ENCODE measurements around the gene CRHR2.
"Not testable (repeated sequence)": the region's sequence is repeated elsewhere in the genome, so short reads cannot be mapped to it uniquely, and the experiment has no call there.

The CRHR2 gene

DNA sequence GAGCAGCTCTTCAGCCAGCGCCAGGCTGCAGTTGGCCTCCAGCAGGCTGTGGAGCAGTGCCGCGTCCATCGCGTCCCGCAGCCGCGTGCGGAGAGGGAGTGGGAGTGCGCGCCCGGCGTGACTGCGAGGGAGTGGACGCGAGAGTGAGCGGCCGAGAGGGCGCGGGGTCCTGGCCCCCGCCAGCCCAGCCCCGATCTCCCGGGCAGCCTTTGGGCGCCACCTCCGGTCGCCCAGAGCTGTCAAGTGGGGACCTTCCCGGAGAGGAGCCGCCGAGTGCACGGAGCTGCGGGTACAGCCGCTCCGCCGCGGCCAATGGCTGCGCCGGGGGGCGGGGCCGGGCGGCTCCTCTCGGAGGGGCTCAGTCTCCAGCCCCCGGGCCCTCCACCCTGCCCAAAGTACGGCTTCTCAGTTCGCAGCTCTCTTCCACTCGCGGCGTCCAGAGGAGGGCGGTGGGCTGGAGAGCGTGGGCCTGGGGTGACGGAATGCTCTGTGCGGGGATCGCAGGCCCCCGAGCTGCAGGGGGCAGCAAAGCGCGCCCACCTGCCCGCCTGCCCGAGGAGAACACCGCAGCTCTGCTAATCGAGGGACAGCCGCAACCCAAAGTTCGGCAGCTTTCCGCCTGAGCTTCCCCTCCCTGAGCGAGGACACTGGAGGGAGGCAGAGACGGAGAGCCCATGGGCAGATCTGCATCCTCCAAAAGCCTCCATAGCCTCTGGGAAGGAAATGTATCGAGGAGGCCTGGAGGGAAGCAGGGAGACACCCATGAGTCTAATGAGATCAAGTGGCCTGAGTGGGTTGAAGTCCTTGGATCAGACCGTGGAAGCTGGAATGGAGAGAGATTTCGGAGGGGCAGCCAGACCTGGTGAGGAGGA is at the start of gene CRHR2:
Gene CRHR2 (minus strand): TSS at position 245 of the 872 bp plus-strand sequence. CDS start 176 bp downstream, at position 69.
- DNase-seq (ENCODE audit: low spot score): no peak

DNA sequence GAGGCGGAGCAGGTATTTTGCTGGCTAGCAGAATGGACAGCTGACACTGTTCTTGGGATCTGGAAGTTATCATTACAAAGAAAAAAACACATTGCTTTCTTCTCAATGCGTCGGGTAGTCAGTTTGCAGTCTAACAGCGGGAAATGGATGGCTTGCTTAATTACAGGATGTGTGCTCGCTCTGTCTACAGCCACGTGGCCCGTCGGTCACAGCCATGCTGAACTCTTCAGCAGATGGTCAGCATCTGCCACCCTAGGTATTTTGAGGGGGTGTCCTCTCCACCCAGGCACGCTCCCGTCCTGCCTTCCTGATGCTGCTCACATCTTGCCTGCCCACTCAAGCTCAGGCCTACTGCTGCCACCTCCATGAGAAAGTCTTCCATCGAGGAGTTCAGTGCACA is 49.3 kb upstream of the CRHR2 start:
- no peak for DNase-seq (ENCODE audit: low spot score)

DNA sequence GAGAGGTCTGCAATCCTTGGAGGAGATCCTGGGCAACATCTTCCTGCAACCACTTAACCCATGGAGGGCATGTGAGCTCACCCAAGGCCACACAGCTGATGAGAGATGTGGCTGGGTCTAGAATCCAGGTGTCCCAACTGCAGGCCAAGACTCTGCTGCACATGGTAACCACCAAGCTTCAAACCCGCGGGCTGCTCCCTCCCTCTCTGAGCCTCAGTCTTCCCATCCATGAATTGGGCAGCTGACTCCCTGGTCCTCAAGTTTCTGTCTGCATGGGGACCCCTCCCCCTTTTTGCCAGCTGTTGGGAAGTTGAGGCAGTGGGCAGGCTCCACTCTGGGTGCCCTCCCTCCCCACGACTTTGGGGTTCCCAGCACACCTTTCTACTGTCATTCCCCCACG is 48.7 kb upstream of the CRHR2 start:
- DNase-seq (ENCODE audit: low spot score): no peak

DNA sequence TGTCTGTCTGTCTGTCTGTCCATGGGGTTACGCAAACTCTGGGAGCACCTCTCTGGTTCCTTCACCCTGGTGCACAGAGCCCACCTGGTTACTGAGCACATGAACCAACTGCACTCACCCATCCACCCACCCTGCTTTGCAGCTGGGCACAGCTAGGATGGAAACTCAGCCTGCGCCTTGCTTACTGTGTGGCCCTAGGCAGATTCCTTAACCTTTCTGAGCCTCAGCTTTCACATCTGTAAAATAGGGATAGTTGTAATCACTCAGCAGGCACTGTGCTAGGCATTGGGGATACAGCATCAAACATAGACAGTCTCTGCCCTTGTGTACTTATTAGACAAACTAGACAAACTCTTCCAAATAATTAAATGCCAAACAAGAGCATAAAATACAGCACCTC is 47.8 kb upstream of the CRHR2 start:
- DNase-seq (ENCODE audit: low spot score): no peak

DNA sequence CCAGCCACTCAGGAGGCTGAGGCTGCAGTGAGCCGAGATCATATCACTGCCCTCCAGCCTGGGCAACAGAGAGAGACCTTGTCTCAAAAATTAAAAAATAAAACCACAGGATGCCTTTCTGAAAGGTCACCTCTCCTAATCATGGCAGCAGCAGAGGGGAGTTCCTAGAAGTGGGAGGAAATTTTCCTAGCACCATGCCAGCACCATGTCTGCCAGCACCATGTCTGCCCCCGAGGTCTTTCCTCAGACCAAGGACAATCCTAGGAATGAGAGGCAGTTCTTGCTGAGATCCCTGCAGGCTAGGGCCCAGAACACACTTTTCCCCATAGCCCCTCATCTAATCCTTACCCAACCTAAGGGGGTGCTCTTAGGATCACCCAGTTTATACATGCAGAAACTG is 47.4 kb upstream of the CRHR2 start:
- DNase-seq (ENCODE audit: low spot score): no peak

DNA sequence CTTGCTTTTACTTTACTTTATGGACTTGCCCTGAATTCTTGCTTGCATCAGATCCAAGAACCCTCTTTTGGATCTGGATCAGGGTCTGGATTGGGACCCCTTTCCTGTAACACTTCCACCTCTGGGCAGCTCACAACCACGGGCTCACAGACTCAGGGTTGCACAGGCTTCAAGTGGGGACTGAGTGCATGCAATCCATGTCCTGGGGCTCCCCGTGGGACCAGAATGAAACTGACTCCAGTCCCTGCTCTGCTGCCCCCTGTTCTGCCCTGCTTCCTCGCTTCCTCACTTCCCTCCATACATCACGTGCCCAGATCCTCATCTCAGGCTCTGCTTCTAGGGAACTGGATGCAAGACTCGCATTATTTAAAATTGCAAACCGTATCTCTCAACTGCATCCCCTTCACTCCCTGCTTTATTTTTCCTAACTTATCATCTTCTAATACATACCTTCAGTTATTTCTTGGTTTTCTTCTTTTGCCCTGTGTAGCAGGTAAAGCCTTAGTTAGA is 46.4 kb upstream of the CRHR2 start:
- no peak for DNase-seq (ENCODE audit: low spot score)

DNA sequence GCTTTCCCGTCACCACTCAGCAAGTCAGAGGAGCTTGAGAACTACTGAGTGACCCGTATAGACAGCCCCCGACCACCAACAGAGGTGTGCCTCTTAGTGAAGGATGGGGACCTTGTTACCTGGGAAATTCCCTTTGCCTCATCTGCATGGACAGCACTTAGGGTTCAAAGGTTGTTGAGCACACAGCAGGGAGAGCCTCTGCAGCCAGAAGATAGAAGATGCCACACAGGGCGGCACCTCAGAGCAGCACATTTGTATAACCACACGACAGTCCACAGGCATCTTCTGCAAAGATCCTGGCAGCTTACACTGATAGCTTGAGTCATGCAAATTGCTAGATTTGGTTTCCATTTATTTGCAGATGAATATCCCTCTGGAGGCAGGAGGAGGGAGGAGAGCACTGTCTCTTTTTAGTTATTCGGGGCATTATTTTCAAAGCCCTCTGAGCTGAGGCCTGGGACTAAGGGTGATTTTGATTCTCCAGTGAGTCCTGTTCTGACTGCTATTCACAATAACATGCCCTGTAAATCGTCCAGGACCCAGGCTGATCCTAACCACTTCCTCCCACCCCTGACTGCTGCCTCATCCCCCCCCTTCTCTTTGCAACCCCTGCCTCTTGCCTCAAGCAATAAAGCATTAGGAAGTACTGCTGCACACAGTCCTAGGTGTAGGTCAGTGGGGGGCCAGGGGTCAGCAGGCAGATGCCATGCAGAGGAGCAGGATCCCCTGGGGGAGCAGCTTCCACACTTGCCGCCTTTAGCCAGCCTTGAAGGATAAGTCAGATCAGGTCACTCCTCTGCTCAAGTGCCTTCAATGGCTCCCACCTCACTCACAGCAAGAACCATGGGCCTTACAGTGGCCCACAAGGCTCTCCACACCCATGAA is 45.0 kb upstream of the CRHR2 start:
- no peak for DNase-seq (ENCODE audit: low spot score)

DNA sequence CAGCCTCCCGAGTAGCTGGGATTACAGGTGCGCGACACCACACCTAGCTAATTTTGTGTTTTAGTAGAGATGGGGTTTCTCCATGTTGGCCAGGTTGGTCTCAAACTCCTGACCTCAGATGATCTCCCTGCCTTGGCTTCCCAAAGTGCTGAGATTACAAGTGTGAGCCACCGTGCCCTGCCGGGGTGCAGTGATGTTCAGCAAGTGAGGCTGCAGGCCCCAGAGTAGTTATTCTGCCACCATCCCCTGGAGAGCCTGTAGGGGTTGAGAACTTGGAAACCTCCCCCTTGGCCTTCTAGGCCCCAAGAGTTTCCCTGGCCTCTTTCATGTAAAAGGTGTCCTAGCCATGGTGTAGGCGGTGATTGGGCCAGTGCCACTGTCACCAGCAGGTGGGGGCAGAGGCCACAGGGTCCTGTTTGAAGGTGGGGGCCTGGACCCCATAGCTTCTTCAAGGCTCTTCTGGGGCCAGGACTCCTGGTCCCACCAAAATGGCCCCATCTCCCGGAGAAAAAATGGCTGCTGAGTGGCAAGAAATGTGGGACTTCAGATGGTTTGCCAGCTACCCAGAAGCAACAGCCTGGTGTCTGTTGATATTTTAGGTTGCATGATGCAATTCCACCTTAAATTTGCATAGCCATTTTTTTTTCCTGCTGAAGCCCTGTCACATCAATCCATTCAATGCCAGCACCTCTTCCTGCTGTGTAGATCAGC is 44.2 kb upstream of the CRHR2 start:
- no peak for DNase-seq (ENCODE audit: low spot score)

DNA sequence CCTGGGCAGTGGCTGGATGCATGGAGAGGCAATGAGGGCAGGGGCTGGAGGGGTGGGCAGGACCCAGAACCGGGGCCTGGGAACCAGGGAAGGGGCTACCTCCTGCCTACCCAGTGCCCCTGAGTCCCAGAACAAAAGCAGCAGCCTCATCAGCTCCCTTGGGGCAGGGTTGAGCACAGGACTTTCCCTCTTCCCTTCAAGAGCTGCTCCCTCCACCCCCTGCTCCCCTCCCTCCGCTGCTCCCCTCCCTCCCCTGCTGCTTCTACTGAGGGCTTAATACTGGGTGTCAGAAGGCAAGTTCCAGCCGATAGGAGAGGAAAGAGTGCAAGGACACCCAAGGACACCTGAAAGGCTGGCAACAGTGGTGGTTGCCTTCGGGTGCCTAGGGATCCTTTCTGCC is 41.5 kb upstream of the CRHR2 start:
- DNase-seq (ENCODE audit: low spot score): no peak

DNA sequence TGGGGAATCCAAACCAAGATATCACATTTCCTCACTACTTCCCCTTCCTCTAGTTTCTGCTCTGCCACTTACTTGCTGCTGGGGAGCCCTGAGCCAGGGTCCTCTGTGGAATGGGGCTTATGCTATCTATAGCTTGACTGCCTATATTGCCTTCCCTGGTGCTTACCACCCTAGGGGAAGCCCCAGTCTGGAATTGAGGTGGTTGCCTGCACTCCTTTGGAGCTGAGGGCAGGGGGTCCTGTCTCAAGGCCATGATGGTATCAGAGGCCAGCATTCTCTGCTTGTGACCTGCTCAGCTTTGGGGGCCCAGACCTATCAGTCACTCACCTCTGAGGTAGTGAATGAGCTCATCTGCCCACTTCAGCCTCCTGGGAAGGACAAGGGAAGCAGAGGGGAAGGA is 40.4 kb upstream of the CRHR2 start:
- no peak for DNase-seq (ENCODE audit: low spot score)

DNA sequence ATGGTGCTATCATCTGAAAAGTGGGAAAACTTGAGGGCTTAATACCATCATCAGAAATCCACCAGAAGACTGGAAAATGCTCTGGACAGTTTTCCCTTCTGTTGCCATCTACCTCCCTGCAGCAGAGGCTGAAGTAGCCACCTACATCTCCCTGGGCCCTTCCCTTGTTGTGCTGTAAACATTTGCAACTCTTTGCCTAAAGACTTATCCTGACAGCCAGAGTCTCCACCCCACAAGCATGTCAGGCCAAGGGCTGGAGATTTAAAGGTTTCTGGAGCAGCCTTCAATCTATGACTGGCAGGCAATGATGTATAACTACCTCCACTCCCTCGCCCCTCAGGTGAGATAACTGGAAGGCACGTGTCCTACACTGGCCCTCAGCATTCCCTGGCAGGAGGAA is 39.9 kb upstream of the CRHR2 start:
- no peak for DNase-seq (ENCODE audit: low spot score)

DNA sequence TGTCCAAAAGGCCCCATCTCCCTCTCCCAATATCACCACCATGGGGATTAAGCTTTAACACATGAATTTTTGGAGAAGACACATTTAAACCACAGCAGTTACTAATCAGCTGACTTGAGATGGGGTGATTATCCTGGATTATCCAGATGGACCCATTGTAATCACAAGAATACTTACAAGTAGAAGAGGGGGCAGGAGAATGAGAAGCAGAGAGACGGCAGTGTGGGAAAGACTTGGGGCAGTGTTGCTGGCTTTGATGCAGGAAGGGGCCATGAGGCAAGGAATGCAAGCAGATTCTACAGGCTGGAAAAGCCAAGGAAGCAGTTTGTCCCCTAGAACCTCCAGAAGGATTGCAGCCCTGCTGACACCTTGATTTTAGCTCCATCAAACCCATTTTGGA is 39.0 kb upstream of the CRHR2 start:
- DNase-seq (ENCODE audit: low spot score): no peak

DNA sequence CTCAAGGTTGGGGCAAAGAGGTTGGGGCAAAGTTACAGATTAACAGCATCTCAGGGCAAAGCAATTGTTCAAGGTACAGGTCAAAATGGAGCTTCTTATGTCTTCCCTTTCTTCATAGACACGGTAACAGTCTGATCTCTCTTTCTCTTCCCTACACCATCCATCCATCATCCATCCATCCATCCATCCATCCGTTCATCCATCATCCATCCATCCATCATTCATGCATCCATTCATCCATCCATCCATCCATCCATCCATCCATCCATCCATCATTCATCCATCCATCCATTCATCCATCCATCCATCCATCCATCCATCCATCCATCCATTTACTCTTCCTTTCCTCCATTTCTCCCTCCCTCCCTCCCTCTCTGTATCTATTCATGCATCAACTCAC is 37.2 kb upstream of the CRHR2 start:
- DNase-seq (ENCODE audit: low spot score): not testable (repeated sequence)

DNA sequence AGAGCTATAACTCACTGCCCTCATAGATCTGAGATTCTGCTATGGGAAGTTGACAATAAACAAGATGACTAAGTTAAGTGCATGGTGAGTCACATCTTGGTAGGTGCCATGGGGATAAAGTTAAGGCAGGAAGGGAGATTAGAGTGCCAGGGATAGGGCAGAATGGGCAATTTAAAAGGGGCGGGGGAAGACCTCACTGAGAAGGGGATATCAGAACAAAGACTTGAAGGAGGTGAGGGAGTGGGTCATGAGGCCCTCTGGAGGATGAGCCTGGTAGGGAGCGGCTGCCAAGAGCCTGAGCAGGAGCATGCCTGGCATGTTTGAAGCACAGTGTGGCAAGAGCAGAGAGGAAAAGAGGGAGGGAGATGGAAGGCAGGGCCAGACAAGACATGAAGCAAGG is 34.9 kb upstream of the CRHR2 start:
- no peak for DNase-seq (ENCODE audit: low spot score)

DNA sequence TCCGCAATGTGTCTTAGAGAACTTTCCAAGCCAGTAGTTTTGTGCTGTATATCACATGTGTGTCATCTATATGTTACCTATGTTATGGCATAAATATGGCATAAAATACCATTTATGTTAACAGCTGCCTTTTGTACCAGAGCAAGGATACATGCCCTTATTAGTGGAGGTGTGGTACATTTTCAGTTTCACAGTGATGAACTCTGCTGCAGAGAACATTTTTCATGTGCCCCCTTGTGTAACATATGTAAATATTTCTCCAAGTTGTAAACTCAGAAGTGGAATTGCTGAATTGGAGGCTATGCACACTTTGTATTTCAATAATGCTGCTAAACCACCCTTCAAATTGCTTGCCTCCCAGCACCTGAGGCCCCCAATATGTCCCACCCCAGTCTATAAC is 31.9 kb upstream of the CRHR2 start:
- no peak for DNase-seq (ENCODE audit: low spot score)

DNA sequence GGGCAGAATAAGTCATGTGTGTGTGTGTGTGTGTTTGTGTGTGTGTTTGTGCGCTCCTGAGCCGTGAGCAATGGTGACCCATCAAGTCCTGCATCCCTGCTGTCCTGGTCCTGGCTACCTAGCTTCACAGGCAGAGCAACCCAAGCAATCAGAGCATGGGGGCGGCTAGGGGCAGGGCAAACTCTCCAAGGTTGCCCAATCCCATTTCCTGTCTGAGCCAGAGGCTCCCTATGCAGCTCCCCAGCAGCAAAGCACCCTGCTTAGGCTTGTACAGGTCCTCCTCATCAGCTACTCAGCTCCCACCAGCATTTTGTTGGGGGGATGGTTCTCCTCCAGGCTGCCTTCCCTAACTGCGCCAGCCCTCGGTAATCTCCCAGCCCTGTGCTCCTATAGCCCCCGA is 31.1 kb upstream of the CRHR2 start:
- DNase-seq (ENCODE audit: low spot score): no peak

DNA sequence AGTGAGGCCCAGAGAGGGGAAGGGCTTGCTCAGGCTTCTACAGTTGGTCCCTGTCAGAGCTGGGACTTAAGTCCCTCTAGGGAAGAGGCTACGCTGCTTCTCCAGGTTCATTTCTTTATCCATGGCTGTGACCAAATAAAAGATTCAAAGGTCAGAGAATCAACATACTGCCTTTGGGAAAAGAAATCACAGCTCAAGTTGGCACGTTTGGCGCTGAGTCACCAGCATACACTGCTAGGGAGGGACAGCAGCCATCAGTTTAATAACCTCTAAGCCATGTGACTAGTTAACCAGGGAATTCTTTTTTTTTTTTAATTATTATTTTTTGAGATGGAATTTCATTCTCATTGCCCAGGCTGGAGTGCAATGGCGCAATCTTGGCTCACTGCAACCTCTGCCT is 28.4 kb upstream of the CRHR2 start:
- DNase-seq (ENCODE audit: low spot score): no peak

DNA sequence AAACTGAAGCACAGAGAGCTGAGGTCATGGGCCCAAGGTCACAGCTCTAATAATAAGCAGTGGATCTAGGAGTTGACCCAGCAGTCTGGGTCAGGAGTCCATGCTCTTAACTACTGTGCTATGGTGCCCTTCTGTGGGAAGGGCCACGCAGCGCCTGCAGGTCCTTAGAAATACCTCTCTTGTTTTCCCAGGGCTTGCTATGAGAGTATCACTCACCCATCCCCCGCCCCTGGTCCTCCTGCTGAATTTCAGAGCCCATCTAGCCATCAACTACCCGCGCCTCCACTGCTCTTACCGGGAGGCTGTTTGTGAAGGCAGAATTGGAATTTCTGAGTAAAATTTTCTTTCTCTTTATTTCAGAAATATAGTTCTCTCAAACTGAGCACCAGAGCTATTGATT is 27.3 kb upstream of the CRHR2 start:
- no peak for DNase-seq (ENCODE audit: low spot score)

DNA sequence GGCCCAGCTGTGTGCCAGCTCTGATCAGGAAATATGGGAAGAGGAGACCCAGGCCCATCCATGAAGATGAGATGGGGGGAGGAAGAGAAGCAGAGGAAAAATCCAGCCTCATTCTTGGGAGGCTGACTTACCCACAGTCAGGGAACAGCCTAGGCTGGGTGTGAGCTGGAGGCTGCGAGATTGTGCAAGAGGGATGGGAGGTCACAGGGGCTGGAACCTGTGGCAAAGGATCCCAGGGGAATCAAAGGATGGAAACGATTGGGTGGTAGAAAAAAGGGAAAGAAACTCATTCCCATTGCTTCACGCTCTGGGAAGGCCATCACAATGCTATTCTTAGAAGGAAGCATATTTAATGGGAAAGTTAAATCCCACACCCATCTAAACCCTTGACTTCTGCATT is 26.7 kb upstream of the CRHR2 start:
- DNase-seq (ENCODE audit: low spot score): no peak

DNA sequence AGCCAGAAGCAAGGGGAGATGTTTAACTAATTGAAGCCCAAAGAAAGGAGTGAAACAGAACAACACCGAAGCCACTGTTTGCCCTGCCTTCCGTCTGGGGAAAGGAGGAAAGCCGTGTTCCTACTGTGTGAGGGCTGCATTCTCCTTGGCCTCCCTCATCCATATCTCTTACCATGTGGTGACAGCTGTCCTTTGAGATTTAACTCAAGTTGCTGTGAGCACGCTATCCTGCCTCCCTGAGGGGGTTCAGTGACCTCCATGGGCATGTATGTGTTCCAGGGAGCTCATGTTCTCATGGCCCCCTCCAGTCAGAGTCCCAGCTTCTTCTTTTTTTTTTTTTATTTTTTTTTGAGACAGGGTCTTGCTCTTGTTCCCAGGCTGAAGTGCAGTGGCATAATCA is 26.2 kb upstream of the CRHR2 start:
- DNase-seq (ENCODE audit: low spot score): no peak

DNA sequence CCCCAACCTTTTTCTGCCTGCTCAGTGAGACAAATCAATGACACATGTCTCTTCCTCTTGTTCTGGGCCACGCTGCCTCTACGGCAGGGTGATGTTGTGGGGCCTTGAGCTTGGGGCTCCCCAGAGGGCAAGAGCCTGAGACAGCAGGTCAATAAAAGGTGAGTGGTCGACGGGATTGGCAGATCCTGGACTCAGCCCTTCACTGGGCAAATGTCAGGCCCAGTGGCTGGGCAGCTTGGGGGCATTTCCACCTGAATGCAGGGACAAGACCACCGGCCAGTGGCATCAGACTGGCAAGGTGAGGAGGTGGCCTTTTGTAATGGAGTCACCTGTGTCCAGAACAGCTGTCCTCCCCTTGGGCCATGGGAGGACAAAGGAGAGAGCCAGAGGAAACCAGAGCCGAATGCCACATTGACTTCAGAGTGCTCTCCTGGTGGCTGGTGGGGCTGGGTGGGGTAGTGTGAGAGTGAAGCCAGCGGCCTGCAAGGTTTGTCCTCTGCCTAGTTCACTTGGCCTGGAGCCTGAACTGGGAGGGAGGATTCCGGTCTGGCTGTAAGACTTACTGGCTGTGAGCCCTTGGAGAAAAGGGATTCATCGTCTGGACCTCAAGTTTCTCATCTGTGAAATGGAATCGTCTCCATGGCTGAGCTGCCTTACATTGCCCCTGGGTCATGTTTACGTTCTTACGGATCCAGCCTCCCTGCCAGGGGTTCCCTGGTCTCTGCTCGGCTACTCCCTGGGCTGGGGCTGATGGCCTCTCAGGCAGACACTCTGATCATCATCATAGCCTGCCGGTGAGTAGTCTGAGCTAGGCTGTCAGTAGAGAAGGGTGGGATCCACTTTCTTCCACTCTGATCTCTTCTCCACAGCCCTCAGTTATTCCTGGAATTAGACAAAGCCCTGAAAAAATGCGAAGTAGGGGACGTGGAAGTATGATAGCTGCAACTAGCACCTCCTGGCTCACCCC is 25.4 kb upstream of the CRHR2 start:
- DNase-seq (ENCODE audit: low spot score): no peak

Data from globus pallidus (tissue), 1 donor.